ENCODE results near the gene SMNDC1.

GRCh38 chr10:110349386-110349785, 44.7 kb upstream of the SMNDC1 start:
- TF ChIP-seq CTCF (IDR thresholded peaks at IDR 0.05) (no peak), POLR2AphosphoS5 (IDR thresholded peaks at IDR 0.05) (no peak), POLR2A (IDR thresholded peaks at IDR 0.05) (no peak), EP300 (IDR thresholded peaks at IDR 0.05) (no peak)
